Ascending aorta (tissue), 2 donors: Measurements from ENCODE around the gene EIF3K. TPM values are rescaled to one million over a fixed set of nuclear protein-coding genes. Genes with fewer than 3 reads are reported as not detected.

Experiments
- DNase-seq, 2 donors: peaks; one replicate each; pipeline ENCODE4 v3.0.0-alpha.2; 2019; ENCODE audit warnings: low spot score in 2 of 2
- H3K27ac ChIP-seq, 2 donors: fragments of 200-600 bp; sonication (generic); one replicate each; pipeline ENCODE4 v1.5.1; 2016 to 2017; ENCODE audit warnings: mild to moderate bottlenecking in 1 of 2
- H3K27me3 ChIP-seq: fragments of 200-600 bp; sonication (generic); one replicate; pipeline ENCODE4 v1.5.1; 2017
- H3K36me3 ChIP-seq, 2 donors: fragments of 200-600 bp; sonication (generic); one replicate each; pipeline ENCODE4 v1.5.1; 2016
- H3K4me1 ChIP-seq, 2 donors: fragments of 200-600 bp; sonication (generic); one replicate each; pipeline ENCODE4 v1.5.1; 2016 to 2017; ENCODE audit warnings: mild to moderate bottlenecking in 1 of 2
- H3K4me3 ChIP-seq, 2 donors: fragments of 200-600 bp; sonication (generic); one replicate each; pipeline ENCODE4 v1.5.1; 2016 to 2017; ENCODE audit warnings: mild to moderate bottlenecking in 1 of 2
- H3K9me3 ChIP-seq, 2 donors: fragments of 200-600 bp; sonication (generic); one replicate each; pipeline ENCODE4 v1.5.1; 2016
- CTCF ChIP-seq, 3 experiments: fragments of 200-600 bp in 2 of 3; fragments of 450-650 bp in 1 of 3; sonication (generic) in 2 of 3; IDR thresholded peaks; one replicate each; pipeline ENCODE4 v1.5.1; 2016 to 2019; ENCODE audit warnings: antibody characterized with exemption in 3 of 3, mild to moderate bottlenecking in 1 of 3, moderate library complexity in 1 of 3
- intact Hi-C: fragments of 100-400 bp; cut with DNase I; formaldehyde crosslinking; loops from one replicate; pipeline ENCODE4 v1.15.1; 2023
- total RNA-seq: library from RNA; depleted of rRNA; stranded (reverse); fragments of >200 nt; gene quantifications from one replicate; pipeline ENCODE4 v1.1.0, GENCODE V29; 2016

Gene EIF3K
- total RNA-seq, 1 donor from 2014 or later, result 696 TPM

GRCh38 chr19:38649305-38650171, 30.6 kb downstream of the EIF3K start:
- Histone ChIP-seq H3K27me3 (no peaks in the 10 kb centered on the region), H3K4me3 (peak overlapping the region; percentile 89 to 100), H3K9me3 (no peaks in the 10 kb centered on the region), H3K27ac (peak overlapping the region; percentile 92 to 96), H3K4me1 (peaks cover 15 to 40% of the 10 kb centered on the region in 2 donors), H3K36me3 (no peaks in the 10 kb centered on the region)
- no peak for DNase-seq
- TF ChIP-seq CTCF (IDR thresholded peaks at IDR 0.05), result no peak
- intact Hi-C loops, result loop anchor here (2.0 to 10.0 kb wide), 4 partner anchors 63 to 755 kb away; partner anchors contain the start of gene ZFP36

GRCh38 chr19:38650172-38650775, 31.3 kb downstream of the EIF3K start:
- Histone ChIP-seq H3K27ac (peak overlapping the region; percentile 92 to 96), H3K36me3 (no peaks in the 10 kb centered on the region), H3K4me1 (peaks cover 15 to 46% of the 10 kb centered on the region in 2 donors), H3K4me3 (peak overlapping the region; percentile 89 to 100), H3K9me3 (no peaks in the 10 kb centered on the region), H3K27me3 (no peaks in the 10 kb centered on the region)
- no peak for DNase-seq
- no peak for TF ChIP-seq CTCF (IDR thresholded peaks at IDR 0.05)
- intact Hi-C loops, result loop anchor here (5.0 to 10.0 kb wide), 3 partner anchors 62 to 755 kb away; partner anchors contain the start of gene ZFP36

GRCh38 chr19:38650911-38651584, 32.1 kb downstream of the EIF3K start:
- H3K9me3 ChIP-seq, result no peaks in the 10 kb centered on the region
- H3K36me3 ChIP-seq, result peaks cover 0 to 1% of the 10 kb centered on the region in 2 donors
- peak in 1 of 3 experiments; percentile 25 for TF ChIP-seq CTCF (IDR thresholded peaks at IDR 0.05)
- peak overlapping the region; percentile 89 to 100 for H3K4me3 ChIP-seq
- H3K4me1 ChIP-seq, result peaks cover 15 to 54% of the 10 kb centered on the region in 2 donors
- peak in 1 of 2 donors; percentile 88 for DNase-seq
- H3K27ac ChIP-seq, result peak overlapping the region; percentile 92 to 96
- H3K27me3 ChIP-seq, result no peaks in the 10 kb centered on the region
- intact Hi-C loops, result loop anchor here (1.0 to 10.0 kb wide), 4 partner anchors 41 to 754 kb away; partner anchors contain the start of gene ZFP36

- DNase-seq, result no peak
- no peak for TF ChIP-seq CTCF (IDR thresholded peaks at IDR 0.05)
- Histone ChIP-seq H3K27me3 (no peaks in the 10 kb centered on the region), H3K36me3 (peaks cover 5 to 9% of the 10 kb centered on the region in 2 donors), H3K9me3 (no peaks in the 10 kb centered on the region), H3K4me3 (peak overlapping the region; percentile 89 to 100), H3K27ac (peak overlapping the region; percentile 92 to 96), H3K4me1 (peaks cover 17 to 70% of the 10 kb centered on the region in 2 donors)
- intact Hi-C loops, result loop anchor here (2.0 to 10.0 kb wide), 4 partner anchors 14 to 752 kb away; partner anchors contain the start of gene ZFP36
Measured at GRCh38 chr19:38653028-38653571, 34.1 kb downstream of the EIF3K start.

GRCh38 chr19:38654628-38655055, 35.7 kb downstream of the EIF3K start:
- Histone ChIP-seq H3K4me3 (peak overlapping the region; percentile 2 to 34), H3K9me3 (no peaks in the 10 kb centered on the region), H3K27ac (peak overlapping the region; percentile 92 to 96), H3K27me3 (no peaks in the 10 kb centered on the region), H3K4me1 (peaks cover 21 to 80% of the 10 kb centered on the region in 2 donors), H3K36me3 (peaks cover 5 to 9% of the 10 kb centered on the region in 2 donors)
- TF ChIP-seq CTCF (IDR thresholded peaks at IDR 0.05), result no peak
- no peak for DNase-seq
- intact Hi-C loops, result loop anchor here (5.0 to 10.0 kb wide), 3 partner anchors 58 to 750 kb away; partner anchors contain the start of gene ZFP36
